ENCODE results near the gene PAX5. TPM values are rescaled to one million over a fixed set of nuclear protein-coding genes. Genes with fewer than 3 reads are reported as not detected.

PAX5 gene
- total and polyA plus RNA-seq, 2 of the 13 experiments (the other 11 are each of a cell fraction or from before 2014, with no cell fraction given): not detected

DNA sequence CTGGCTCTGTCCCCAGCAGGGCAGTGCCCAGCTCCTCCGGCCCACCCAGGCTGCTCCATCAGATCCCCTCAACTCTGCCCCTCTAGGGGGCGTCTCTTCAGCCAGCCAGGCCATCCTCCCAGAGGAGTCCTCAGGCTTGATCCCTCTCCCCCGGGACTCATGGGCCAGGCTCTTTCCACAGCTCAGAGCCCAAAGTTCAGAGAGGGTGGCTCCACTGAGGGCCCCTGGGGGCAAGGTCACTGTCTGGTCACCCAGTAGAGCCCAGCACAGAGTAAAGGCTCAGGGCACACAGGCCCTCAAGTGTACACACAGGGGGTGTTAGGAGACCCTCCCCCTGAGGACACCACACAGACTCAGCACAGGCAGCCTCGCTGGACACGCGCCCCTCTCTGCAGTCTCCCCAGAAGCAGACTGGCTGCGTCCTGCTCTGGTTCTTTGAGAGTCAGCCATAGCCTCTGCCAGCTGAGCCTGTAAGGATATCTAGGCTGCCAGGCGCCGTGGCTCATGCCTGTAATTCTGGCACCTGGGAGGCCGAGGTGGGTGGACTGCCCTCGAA is 64.8 kb downstream of the PAX5 start (continued):
- TF ChIP-seq SRF (IDR thresholded peaks at IDR 0.05; ENCODE audit: low read depth, low read length) (no peak), FOXM1 (CRISPR knock-in tag; IDR thresholded peaks at IDR 0.05) (no peak), NR1H2 (CRISPR knock-in tag; IDR thresholded peaks at IDR 0.05; ENCODE audit: borderline replicate concordance, low read depth) (no peak), FOXK2 (IDR thresholded peaks at IDR 0.05) (no peak), ZIK1 (CRISPR knock-in tag; IDR thresholded peaks at IDR 0.05; ENCODE audit: borderline replicate concordance, low read depth) (no peak), ZNF350 (CRISPR knock-in tag; IDR thresholded peaks at IDR 0.05; ENCODE audit: borderline replicate concordance, low read depth) (no peak), ZNF329 (CRISPR knock-in tag; IDR thresholded peaks at IDR 0.05; ENCODE audit: low read depth) (no peak), EP300 (IDR thresholded peaks at IDR 0.05; ENCODE audit: low read depth in 2 of 2, low read length in 2 of 2) (peak in 1 of 2 experiments; percentile 43; a peak in 1 of 4 replicates), EP300 (CRISPR knock-in tag; IDR thresholded peaks at IDR 0.05; ENCODE audit: borderline replicate concordance) (no peak), ARNTL (CRISPR knock-in tag; IDR thresholded peaks at IDR 0.05) (no peak), KAT7 (CRISPR knock-in tag; IDR thresholded peaks at IDR 0.05; ENCODE audit: borderline replicate concordance) (no peak), ZNF724P (CRISPR knock-in tag; IDR thresholded peaks at IDR 0.05; ENCODE audit: borderline replicate concordance) (no peak), ZNF530 (CRISPR knock-in tag; IDR thresholded peaks at IDR 0.05; ENCODE audit: low read depth) (no peak), FOXK1 (CRISPR knock-in tag; IDR thresholded peaks at IDR 0.05; ENCODE audit: borderline replicate concordance, low read depth) (no peak), SP1 (IDR thresholded peaks at IDR 0.05) (no peak), SP1 (CRISPR knock-in tag; IDR thresholded peaks at IDR 0.05) (no peak), TP53 (CRISPR knock-in tag; conservative IDR thresholded peaks at IDR 0.05) (no peak), KLF12 (CRISPR knock-in tag; IDR thresholded peaks at IDR 0.05; ENCODE audit: borderline replicate concordance) (no peak), ZFP37 (CRISPR knock-in tag; IDR thresholded peaks at IDR 0.05; ENCODE audit: borderline replicate concordance) (no peak), AGO2 (optimal IDR thresholded peaks at IDR 0.05; ENCODE audit: low read depth, low read length) (no peak), RAD51 (IDR thresholded peaks at IDR 0.05; ENCODE audit: borderline replicate concordance) (no peak)
- TF ChIP-seq, protein P1, sequence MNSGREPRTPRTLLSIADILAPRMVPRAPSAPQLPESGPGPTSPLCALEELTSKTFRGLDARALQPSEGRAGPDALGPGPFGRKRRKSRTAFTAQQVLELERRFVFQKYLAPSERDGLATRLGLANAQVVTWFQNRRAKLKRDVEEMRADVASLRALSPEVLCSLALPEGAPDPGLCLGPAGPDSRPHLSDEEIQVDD (CRISPR knock-in tag; IDR thresholded peaks at IDR 0.05; ENCODE audit: borderline replicate concordance): no peak
- TF ChIP-seq, protein P2, sequence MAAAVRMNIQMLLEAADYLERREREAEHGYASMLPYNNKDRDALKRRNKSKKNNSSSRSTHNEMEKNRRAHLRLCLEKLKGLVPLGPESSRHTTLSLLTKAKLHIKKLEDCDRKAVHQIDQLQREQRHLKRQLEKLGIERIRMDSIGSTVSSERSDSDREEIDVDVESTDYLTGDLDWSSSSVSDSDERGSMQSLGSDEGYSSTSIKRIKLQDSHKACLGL (CRISPR knock-in tag; IDR thresholded peaks at IDR 0.05): no peak
- TF ChIP-seq, protein P3, sequence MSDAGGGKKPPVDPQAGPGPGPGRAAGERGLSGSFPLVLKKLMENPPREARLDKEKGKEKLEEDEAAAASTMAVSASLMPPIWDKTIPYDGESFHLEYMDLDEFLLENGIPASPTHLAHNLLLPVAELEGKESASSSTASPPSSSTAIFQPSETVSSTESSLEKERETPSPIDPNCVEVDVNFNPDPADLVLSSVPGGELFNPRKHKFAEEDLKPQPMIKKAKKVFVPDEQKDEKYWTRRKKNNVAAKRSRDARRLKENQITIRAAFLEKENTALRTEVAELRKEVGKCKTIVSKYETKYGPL (CRISPR knock-in tag; IDR thresholded peaks at IDR 0.05): no peak
- TF ChIP-seq, protein P4, sequence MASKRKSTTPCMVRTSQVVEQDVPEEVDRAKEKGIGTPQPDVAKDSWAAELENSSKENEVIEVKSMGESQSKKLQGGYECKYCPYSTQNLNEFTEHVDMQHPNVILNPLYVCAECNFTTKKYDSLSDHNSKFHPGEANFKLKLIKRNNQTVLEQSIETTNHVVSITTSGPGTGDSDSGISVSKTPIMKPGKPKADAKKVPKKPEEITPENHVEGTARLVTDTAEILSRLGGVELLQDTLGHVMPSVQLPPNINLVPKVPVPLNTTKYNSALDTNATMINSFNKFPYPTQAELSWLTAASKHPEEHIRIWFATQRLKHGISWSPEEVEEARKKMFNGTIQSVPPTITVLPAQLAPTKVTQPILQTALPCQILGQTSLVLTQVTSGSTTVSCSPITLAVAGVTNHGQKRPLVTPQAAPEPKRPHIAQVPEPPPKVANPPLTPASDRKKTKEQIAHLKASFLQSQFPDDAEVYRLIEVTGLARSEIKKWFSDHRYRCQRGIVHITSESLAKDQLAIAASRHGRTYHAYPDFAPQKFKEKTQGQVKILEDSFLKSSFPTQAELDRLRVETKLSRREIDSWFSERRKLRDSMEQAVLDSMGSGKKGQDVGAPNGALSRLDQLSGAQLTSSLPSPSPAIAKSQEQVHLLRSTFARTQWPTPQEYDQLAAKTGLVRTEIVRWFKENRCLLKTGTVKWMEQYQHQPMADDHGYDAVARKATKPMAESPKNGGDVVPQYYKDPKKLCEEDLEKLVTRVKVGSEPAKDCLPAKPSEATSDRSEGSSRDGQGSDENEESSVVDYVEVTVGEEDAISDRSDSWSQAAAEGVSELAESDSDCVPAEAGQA (IDR thresholded peaks at IDR 0.05; ENCODE audit: low read depth): no peak
- TF ChIP-seq, protein P4 (CRISPR knock-in tag; IDR thresholded peaks at IDR 0.05; ENCODE audit: borderline replicate concordance): no peak

Data from HepG2 (cell line).